ENCODE results near the gene TOMT.
A peak's percentile ranks its signal among the peaks of the same experiment; 100 is the strongest.

TOMT gene

DNA sequence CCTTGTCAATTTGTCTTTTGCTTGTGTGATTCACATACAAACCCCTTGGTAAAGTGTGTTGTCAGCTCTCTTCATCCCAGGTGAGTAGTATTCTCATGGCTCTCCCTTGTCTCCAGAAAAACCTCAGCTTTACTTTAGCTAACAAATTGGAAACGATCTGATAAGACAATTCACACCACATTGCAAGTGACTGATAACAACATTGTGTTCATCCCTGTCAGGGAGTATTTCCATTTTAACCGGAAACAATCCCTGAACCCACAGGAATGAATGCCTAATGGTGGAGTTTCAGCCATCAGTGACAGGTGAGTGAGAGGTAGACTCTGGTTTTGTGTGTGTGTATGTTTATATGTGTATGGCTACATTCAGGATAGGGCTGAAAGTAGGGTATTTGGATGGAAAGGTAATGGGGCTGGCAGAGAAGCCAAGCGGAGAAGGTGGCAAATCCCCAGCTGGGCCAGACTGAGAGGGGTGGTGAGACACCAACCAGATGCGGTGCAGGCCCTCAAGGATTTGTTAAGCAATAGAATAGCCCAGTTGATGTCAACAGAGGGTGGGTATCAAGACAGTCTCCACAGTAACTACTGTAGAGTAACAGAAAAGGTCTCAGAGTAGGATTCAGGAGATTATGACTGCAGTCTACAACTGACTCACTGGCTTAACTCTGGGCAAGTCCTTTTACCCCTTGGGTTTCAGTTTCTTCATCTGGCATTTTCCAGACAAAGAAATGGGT is 17.5 kb upstream of the TOMT start:
- DNase-seq: no peak

DNA sequence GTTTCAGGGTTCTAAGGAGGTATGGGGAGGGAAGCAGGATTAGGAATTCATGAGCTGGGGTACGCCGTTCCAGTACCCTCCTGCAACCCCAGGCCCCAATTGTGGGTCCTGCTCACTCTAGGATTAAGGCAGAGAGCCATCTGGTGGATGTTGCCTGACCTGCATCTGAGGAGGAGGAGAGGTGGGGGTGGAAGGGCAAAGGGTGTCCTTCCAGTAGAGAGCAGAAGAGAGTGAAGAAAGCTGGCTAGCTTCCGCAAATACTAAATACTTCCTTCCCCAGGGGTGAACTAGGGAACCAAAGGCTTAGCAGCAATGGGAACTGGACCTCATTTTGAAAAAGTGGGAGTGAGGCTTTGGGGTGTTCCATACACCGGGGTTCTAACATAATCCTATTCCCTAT is 14.4 kb upstream of the TOMT start:
- DNase-seq: peak; percentile 62

DNA sequence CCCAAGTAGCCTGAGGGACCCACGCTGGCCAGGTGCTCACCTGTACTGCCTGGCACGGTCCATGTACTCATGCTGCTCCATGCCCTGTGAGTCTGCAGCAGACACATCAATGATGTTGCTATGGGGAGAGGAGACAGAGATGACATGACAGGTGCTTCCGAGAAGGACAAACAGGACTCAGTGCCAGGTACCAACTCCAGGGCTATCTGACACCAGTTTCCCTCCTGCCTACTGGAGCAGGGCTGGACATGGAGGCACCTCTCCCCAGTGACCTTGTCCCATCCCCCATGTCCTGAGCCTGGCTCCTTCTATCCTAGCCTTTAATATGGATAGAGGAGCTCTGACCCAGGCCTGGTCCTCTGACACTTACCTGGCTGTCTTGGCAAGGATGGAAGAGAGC is 7.0 kb upstream of the TOMT start:
- DNase-seq: no peak

DNA sequence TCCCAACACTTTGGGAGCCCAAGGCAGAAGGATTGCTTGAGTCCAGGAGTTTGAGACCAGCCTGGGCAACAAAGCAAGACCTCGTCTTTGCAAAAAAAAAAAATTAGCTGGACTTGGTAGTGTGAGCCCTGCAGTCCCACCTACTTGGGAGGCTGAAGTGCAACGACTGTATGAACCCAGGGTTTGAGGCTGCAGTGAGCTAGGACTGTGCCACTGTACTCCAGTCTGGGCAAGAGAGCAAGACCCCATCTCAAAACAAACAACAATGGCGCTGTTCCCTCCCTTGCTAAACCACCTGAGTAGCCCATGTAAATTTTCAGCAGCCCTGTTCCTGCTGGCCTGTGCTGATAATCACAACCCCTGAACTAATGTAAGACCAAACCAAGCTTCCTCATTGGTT is 5.7 kb upstream of the TOMT start:
- DNase-seq: no peak

DNA sequence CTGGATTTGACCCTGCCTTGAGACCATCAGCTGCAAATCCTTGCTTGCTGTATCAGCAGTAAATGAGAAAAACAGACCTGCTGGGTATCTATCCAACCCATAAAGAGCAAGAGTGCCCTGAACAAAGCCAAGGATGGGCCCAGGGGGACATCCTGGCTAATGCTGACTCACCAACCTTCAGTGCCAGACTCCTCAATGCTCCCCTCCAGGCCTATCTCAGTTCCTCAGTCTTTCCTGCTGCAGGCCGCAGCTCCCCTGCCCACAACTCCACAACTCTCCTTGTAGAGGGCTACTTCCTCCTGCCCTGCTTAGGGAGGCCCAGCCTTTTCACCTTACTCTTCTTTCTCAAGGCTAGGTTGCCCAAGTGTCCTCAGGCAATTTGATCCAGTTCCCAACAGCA is 5.3 kb upstream of the TOMT start:
- DNase-seq: no peak

DNA sequence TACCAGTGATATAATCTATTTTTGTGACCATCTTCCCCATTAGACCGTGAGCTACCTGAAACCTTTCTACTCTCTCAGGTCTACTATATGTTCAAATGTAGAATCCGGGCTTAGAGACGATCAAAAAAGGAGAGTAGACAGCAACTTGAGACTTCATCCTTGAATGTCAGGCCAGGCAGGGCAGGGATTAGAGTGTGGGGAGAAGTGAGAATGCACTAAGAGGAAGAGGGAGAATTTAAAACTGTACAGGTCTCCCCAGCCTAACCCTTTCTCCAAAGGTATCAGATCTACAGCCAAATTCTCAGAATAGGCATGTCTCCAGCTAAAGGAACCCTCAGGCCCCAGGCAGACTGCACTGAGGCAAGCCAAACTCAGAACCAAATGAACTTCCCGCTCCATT is 3.6 kb upstream of the TOMT start:
- no peak for DNase-seq

DNA sequence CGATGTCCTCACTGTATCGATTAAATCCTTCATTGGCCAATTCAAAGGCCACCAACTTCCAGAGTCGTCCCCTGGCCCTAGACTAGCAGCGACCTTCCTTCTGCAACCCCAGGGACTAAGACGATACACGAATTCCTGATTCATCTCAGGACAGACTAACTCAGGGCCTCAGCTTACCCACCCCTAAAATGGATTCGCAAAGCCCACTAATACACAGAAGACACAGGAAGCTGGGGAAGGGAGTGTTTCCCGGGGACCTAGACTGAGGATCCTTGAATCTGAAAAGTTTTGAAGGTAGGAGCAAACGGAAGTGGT is 3.1 kb upstream of the TOMT start:
- DNase-seq: no peak

DNA sequence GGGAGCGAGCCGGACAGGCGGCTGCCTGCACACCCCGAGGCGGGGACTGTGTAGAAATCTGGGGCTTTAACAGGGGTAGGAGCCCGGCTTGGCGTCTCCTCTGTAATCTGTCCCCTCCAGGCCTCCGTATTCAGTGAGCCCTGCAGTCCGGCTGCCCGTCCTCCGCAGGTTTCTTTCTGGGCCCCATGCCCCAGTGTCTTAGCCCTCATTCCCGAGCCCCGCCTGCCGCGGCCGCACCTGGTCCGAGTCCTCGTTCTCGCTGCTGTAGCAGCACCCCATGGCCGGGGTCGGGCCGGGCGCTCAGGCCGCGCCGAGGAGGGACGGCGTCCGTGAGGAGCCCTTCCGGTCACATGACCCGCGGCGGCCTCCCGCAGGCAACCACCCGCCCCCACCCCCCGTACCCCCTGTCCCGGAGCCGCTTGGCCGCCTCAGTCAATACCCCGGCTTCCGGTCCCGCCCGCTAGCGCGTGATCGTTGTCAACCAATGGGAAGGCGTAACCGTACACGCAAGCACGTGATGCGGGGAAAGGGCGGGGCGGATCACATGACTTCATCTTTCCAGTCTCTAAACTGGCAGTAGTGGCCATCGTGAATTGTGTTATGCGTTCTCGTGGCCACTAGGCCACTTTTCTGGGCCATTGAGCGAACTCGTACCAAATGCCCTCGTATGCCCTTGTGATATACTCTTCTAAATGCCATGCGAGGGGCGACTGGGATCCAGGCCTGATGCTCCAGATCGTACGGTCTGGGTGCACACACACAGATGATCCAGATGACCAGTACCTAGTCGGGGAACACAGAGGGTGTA is 2.6 kb upstream of the TOMT start, which contains the start of gene LAMTOR1:
TSS of gene LAMTOR1 (minus strand) at position 352 of the 808 bp plus-strand sequence. CDS start at position 279, 73 bp downstream.
- DNase-seq: peak; percentile 99

DNA sequence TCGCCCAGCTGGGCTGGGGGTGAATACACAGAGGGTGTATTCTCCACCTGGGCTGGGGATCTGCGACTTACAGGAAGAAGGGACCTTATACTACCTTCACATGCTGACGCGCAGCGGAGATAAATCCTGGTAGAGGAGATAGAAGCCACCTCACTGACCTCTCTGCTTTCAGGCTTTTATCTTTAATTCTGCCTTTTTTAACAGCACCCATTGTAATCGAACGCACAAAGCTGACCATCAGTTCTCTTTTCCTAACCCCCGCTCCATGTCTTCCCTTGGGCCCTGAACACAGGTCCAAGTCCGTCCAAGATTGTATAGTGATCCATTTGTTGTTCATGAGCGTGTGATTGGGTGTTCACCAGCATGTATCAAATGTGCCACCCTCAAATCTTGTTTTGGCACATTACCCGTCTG is 2.0 kb upstream of the TOMT start:
- DNase-seq: no peak

DNA sequence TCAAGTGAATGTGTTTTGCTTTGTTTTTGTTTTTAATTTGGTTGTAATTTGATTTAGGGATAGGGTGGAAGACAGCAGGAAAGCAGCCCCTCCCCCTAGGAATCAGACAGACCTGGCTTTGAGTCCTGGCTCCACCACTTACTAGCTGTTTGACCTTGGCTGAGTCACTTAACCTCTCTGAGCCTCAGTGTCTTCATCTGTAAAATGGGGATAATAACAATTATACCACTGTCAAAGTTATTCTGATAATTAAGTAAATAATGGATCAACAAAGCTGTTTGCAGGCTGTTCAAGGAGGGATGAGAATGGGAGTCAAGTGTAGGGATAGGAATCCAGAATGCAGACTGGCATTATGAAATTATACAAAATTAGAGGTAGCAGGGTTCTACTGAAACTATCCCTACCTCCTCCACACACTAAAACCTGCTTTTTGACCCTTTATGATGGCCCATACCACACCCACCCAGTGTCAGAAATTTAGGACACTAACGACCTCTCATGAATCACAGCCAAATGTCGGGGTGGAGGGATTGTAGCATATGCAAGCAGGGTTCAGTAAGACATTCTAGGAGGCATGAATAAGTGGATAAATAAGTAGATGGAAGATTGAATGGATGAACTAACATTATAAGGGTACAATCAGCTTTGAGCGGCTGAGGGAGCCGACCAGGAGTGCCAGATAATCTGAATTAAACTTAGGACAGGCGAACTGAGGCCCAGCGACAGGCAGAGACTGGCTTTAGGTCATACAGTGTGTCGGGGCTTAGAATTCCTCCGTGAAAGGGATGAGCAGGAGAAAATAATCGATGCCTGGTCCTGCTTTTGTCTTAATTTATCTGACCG is 5.8 kb downstream of the TOMT start:
- no peak for DNase-seq

DNA sequence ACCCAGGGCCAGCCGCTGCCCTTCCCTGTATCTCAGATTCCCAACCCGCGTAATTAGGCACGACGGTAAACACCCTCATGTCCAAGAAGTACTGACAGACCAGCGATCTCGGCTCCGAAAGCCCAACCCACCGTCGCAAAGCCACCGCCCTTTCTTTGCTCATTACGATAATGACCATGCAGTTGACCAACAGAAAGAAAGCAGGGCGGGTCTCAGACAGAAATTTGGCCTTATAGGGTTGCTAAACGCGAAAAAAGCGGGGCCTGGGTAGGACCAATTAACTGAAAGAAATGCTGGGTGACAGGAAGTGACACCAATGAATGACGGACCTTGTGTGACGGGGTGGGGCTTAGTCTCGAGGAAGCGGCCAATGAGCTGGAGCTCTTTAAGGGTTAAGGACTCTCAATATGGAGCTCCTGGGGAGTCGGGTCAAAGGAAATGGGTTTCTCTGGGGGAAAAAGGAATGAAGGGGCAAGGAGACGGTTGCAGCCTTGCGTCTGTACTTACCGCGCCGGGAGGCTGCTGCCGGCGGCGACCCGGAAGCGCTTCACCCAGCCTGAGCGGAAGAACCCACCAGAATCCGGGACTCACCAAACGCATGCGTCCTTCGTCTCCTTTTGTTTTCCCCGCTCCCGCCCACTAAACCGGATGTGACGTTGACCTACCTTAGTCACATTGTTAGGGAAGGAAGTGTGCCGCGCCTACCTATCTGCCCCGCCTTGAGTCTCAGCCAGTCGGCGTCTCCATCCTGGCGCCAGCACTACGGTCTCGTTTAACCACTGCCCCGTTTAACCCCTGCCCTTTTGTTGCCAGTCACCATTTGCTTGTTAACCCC is 6.6 kb downstream of the TOMT start, which contains the start of gene ANAPC15:
TSS of gene ANAPC15 (minus strand) at position 553 of the 835 bp plus-strand sequence. CDS start 1,419 bp downstream, outside the sequence.
- peak; percentile 100 for DNase-seq

DNA sequence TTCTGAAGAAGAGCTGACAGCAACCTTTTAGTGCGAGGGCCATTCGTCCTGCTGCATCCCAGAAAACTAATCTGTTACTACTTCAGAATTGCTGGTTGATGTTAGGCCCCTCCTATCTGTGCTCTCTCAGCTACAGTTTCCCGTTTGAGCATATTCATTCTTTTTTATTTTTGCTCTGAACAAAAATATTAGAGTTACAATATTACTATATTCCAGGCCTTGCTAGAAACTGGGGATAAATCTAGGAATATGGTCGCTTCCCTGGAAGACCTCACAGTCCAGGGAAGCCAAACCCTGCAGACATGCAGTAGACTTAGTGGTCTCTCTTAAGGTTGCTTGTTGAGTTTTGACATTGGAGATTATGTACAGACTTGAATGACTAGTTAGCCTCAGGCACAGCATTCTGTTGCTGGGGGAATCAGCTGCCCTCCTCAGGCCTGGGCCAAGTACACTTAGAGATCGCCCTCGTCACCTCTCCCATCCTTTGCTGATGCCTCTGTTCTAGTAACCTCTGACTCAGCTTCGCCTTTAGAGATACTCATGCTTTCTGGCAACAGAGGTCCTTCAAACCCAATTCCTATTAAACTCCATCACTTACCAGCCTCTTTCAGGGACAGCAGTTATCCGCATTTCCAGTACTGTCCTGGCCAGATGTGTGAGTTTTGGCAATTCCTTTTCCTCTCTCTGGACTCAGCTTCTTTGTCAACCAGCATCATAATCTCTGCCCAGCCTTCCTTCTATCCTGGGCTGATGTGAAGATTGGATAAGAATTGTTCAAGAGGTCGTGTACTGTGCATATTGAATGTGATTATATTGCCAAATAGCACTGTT is 7.5 kb downstream of the TOMT start:
- no peak for DNase-seq

DNA sequence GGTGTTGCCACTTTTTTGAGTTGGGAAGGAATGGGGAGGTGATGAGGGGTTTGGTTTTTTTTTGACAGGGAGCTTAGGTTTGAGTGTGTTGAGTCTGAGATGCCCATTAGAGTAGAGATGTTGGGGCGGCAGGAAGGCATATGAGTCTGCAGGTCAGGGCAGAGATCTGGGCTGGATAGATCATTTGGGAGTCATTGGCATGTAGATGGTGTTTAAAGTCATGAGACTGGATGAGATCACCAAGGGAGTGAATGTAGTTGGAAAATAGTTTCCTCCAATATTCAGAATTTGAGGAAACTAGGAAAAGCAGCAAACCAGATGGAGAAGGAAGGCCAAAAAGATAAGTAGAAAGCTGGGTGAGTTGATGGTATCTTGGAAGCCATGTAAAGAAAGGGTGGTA is 8.8 kb downstream of the TOMT start:
- DNase-seq: no peak

DNA sequence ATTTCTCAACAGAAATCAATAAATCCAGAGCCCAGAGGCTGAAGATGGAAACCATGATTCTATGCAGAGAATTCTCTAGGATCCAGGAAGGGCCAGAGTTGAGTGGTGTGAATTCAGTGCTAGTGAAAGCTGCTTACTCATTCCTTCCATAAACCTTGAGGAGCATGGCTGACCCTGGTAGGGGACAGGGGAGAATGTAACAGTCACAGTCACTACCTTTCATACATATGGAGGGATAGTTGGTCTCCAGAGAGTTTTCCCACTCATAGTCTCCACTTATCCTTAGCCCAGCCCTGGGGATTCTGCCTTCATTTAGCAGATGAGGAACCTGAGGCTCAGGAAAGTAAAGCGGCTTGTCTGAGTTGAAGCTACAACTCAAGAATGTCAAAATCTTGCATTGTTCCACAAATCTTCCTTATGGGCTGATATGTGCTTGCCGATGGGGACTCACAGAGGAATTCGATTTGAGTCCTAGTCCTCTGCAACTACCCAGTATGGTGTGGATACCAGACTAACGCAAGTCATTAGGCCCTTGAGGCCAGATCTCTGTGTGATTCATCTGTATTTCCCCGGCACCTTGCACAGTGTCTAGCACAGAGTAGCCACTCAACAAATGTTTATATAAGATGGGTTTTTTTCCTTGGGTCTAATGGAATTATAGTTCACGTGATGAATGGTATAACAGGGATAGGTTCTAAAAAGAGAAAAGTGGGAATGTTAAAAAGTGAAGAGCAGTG is 10.5 kb downstream of the TOMT start:
- no peak for DNase-seq

DNA sequence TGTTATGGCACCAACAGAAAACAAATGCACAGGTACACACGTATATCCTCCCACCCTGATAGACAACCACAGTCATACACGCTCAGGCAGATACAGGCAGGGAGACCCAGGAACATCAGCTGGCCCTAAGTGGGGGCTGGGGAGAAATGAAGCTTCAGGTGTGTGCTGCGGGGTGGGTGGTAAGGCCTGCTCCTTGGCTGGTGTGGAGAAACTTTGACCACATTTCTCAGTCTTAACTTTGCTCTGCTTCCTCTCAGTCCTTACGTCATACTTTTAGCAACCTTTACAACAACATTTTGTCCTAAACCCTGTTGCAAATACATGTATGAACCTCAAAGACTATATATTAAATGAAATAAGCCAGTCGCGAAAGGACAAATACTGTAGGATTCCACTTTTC is 13.5 kb downstream of the TOMT start:
- DNase-seq: no peak

DNA sequence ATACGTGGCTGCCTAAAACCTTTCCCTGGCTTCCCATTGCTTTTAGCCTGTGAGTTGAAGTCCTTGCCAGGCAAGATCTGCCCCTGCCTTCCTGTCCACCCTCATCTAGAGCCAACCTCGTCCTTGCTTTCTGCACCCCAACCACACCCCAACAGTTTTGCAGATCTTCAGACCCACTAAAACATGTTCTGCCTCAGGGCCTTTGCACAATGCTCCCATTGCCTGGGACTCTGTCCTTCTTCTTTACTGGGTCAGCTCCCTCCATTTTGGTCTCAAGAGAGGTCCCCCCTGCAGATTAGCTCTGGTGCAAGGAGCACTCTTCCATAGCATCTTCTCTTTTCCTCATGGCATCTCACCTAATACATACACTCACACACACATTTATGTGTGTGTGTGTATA is 15.2 kb downstream of the TOMT start:
- DNase-seq: no peak

DNA sequence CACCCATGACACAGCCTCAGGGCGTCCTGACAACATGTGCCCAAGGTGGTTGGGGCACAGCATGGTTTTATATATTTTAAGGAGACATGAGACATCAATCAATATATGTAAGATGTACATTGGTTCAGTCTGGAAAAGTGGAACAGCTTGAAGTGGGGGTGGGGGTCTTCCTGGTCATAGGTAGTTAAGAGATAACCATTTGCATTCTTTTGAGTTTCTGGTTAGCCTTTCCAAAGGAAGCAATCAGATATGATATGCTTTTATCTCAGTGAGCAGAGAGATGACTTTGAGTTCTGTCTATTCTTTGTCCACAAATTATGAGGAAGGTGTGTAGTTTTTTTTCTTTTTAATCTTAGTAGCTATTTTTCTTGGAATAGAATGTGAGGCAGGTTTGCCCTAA is 16.9 kb downstream of the TOMT start:
- no peak for DNase-seq

DNA sequence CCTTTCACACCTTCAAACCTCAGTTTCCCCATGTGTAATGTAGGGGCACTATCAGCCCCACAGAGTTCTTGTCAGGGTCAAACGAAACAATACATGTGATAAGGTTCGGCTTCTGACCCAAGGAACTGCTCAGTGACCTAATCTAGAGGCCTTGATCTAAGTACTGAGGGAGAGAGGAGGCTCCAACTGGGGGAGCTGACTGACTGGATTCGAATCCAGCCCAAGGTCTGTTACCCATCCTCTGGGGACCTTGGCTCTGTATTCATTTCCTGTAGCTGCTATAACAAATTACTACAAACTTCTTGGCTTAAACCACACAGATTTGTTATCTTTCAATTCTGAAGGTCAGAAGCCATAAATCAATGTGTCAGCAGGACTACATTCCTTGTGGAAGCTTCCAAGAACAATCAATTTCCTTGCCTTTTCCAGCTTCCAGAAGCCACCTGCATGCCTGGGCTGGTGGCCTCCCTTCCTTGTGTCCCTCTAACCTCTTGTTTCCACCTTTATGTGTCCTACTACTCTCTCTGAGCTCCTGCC is 17.5 kb downstream of the TOMT start:
- DNase-seq: no peak

DNA sequence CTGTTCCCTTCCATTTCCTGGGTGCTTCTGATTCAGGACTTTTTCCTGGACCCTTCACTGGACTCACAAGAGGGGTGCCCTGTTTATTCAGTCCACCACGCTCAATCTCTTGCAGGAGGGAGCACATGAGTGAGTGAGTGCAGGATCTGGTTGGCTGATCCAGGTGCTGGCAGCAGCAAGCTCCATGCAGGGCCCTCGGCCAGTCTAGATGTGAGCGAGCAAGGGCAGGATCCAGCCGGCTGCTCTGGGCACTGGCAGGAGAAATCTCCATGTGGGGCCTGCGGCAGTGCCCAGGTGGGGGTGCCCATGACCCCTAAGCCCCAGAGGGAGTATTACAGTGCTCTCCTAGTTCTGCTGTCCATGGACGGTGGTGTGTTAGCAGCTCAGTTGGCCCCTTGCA is 18.3 kb downstream of the TOMT start:
- no peak for DNase-seq

DNA sequence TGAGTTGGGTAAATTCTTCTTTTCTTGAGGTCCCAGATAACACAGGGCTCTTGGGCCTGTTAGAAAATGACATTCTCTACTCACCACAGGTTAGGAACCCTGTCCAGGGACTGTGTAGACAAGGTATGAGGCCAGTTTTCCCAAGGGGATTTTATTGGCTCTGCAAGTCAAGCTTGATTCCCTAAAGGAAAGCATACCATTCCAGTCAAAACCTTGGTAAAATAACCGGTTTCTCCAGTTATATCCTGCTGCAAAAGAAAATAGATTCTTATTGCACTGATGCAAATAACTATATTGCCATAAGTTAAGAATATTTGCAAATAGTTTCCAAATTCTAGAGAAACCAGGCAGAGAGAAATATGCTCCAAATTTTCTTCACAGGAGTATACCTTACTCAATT is 20.2 kb downstream of the TOMT start:
- no peak for DNase-seq

DNA sequence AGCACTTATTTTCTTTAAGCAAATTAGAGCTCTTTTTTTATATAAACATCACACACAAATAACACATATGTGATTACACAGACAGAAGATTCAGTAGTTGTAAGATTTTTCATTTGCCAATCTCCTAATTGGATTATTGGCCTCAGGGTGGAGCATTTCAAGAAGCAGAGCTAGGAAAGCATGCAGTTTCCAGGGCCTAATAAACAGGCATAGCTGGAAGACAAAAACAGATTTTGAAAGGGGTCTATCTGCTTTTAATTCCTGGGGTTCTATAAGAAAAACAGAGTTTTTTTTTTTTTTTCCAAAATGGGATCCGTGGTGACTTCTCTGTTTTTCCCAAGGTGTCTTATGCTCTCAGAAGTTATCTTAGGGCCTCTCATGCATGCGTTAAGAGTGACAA is 22.2 kb downstream of the TOMT start:
- DNase-seq: no peak
